Thoracic aorta (tissue), 2 donors: Measurements from ENCODE around the gene CREB3L1. TPM values are rescaled to one million over a fixed set of nuclear protein-coding genes. Genes with fewer than 3 reads are reported as not detected.
"Not testable (repeated sequence)": the region's sequence is repeated elsewhere in the genome, so short reads cannot be mapped to it uniquely, and the experiment has no call there.

ENCODE experiments used
- ATAC-seq: fragments of 150-250 bp; one replicate; pipeline ENCODE4 v1.8.0; 2017; ENCODE audit warnings: low read depth; ENCODE audit not compliant: insufficient number of reproducible peaks, low FRiP score
- DNase-seq: peaks from one replicate; pipeline ENCODE4 v3.0.0-alpha.2; 2020; ENCODE audit warnings: low spot score
- H3K27ac ChIP-seq, 2 donors: fragments of 200-600 bp; sonication (generic); 1 replicate in 1 of 2; 2 replicates in 1 of 2; pipeline ENCODE4 v1.5.1; 2016; ENCODE audit warnings: mild to moderate bottlenecking in 2 of 2, moderate library complexity in 2 of 2
- H3K27me3 ChIP-seq: fragments of 200-600 bp; sonication (generic); replicated peaks from 2 replicates; pipeline ENCODE4 v1.6.0; 2016; ENCODE audit warnings: mild to moderate bottlenecking; ENCODE audit not compliant: insufficient read depth
- H3K36me3 ChIP-seq: fragments of 200-600 bp; sonication (generic); one replicate; pipeline ENCODE4 v1.5.1; 2016
- H3K4me1 ChIP-seq, 2 donors: fragments of 200-600 bp; sonication (generic); 1 replicate in 1 of 2; 2 replicates in 1 of 2; pipeline versions ENCODE4 v1.5.1 to v1.6.0; 2016; ENCODE audit warnings: low read depth in 2 of 2, mild to moderate bottlenecking in 1 of 2; ENCODE audit not compliant: control insufficient read depth in 1 of 2
- H3K4me3 ChIP-seq: fragments of 200-600 bp; sonication (generic); 2 replicates; pipeline ENCODE4 v1.5.1; 2016; ENCODE audit warnings: mild to moderate bottlenecking
- H3K9me3 ChIP-seq: fragments of 200-600 bp; sonication (generic); 2 replicates; pipeline ENCODE4 v1.5.1; 2016
- total RNA-seq, 2 donors: library from RNA; depleted of rRNA; stranded (reverse); fragments of >200 nt; gene quantifications; one replicate each; pipeline versions ENCODE4 v1.1.0 to v1.2.3, GENCODE V29; 2016
- TF ChIP-seq, protein P1 (sequence below): fragments of 200-600 bp; sonication (generic); IDR thresholded peaks from one replicate; pipeline ENCODE4 v1.5.1; 2019; ENCODE audit warnings: antibody characterized with exemption

Gene CREB3L1
- total RNA-seq, 2 donors from 2014 or later: 3.0 to 7.6 TPM

DNA sequence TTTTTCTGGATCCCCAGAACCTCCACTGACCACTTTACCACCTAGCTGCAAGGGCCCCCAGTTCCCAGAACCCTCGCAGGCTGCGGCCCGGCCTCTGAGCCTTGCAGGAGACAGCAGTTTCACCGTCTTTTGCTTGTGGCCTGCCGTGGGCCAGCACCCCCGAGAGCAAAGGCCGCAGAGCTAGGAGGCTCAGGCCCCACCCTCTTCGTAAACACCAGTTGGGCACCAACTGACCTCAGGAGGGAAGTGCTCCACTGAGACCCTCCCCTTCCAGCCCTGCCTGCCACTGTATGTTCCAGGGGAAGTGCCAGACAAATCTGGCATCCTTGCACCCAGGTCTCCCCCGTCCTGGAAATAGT is 23.4 kb upstream of the CREB3L1 start:
- DNase-seq: no peak
- Histone ChIP-seq H3K27ac (no peak overlapping the region), H3K36me3 (no peaks in the 10 kb centered on the region), H3K27me3 (no peaks in the 10 kb centered on the region), H3K4me3 (no peak overlapping the region), H3K4me1 (no peaks in the 10 kb centered on the region), H3K9me3 (no peaks in the 10 kb centered on the region)
- TF ChIP-seq, protein P1, sequence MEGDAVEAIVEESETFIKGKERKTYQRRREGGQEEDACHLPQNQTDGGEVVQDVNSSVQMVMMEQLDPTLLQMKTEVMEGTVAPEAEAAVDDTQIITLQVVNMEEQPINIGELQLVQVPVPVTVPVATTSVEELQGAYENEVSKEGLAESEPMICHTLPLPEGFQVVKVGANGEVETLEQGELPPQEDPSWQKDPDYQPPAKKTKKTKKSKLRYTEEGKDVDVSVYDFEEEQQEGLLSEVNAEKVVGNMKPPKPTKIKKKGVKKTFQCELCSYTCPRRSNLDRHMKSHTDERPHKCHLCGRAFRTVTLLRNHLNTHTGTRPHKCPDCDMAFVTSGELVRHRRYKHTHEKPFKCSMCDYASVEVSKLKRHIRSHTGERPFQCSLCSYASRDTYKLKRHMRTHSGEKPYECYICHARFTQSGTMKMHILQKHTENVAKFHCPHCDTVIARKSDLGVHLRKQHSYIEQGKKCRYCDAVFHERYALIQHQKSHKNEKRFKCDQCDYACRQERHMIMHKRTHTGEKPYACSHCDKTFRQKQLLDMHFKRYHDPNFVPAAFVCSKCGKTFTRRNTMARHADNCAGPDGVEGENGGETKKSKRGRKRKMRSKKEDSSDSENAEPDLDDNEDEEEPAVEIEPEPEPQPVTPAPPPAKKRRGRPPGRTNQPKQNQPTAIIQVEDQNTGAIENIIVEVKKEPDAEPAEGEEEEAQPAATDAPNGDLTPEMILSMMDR: no peak
- no peak for ATAC-seq

DNA sequence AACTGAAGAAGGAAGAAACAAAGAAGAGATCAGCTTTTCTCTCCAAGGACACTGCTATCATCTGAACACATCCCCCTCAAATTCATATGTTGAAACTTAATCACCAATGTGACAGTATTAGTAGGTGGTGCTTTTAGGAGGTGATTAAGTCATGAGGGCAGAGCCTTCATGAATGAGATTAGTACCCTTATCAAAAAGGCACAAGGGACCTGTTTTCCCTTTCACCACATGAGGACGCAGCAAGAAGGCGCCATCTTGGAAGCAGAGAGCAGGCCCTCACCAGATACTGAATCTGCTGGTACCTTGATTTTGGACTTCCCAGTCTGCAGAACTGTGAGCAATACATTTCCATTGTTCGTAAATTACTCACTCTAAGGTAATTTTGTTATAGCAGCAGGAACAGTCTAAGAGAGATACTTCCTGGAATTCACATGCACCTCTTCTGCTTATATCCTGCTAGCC is 20.9 kb upstream of the CREB3L1 start:
- TF ChIP-seq, protein P1: no peak
- no peaks in the 10 kb centered on the region for H3K27me3 ChIP-seq
- ATAC-seq: no peak
- no peak overlapping the region for H3K27ac ChIP-seq
- no peak for DNase-seq
- H3K4me1 ChIP-seq: no peaks in the 10 kb centered on the region
- H3K4me3 ChIP-seq: no peak overlapping the region
- H3K9me3 ChIP-seq: no peaks in the 10 kb centered on the region
- H3K36me3 ChIP-seq: no peaks in the 10 kb centered on the region

GRCh38 chr11:46259347-46259746 is 18.1 kb upstream of the CREB3L1 start:
- not testable (repeated sequence) for H3K9me3 ChIP-seq, H3K27me3 ChIP-seq, H3K4me1 ChIP-seq, DNase-seq, H3K36me3 ChIP-seq, ATAC-seq, H3K27ac ChIP-seq, H3K4me3 ChIP-seq

- no peak for DNase-seq
- TF ChIP-seq, protein P1: no peak
- no peak overlapping the region for H3K4me3 ChIP-seq
- H3K9me3 ChIP-seq: no peaks in the 10 kb centered on the region
- no peaks in the 10 kb centered on the region for H3K36me3 ChIP-seq
- ATAC-seq: no peak
- H3K4me1 ChIP-seq: no peaks in the 10 kb centered on the region
- no peak overlapping the region for H3K27ac ChIP-seq
- H3K27me3 ChIP-seq: no peaks in the 10 kb centered on the region
Measured at GRCh38 chr11:46259971-46260560, 17.4 kb upstream of the CREB3L1 start.

GRCh38 chr11:46263120-46263519 is 14.3 kb upstream of the CREB3L1 start:
- Histone ChIP-seq H3K4me1 (no peaks in the 10 kb centered on the region), H3K27ac (no peak overlapping the region), H3K27me3 (no peaks in the 10 kb centered on the region), H3K4me3 (no peak overlapping the region), H3K36me3 (no peaks in the 10 kb centered on the region), H3K9me3 (no peaks in the 10 kb centered on the region)
- TF ChIP-seq, protein P1: no peak
- ATAC-seq (no peak), DNase-seq (no peak)

GRCh38 chr11:46264030-46264429 is 13.4 kb upstream of the CREB3L1 start:
- no peaks in the 10 kb centered on the region for H3K9me3 ChIP-seq
- DNase-seq (no peak), ATAC-seq (no peak)
- no peaks in the 10 kb centered on the region for H3K27me3 ChIP-seq
- no peaks in the 10 kb centered on the region for H3K4me1 ChIP-seq
- no peaks in the 10 kb centered on the region for H3K36me3 ChIP-seq
- TF ChIP-seq, protein P1: no peak
- no peak overlapping the region for H3K4me3 ChIP-seq
- H3K27ac ChIP-seq: no peak overlapping the region
